GM23338 (cell line): Measurements from ENCODE around the gene AGA. TPM values are rescaled to one million over a fixed set of nuclear protein-coding genes. Genes with fewer than 3 reads are reported as not detected.

Source experiments
- ATAC-seq: fragments of 200-7000 bp; cut with Tn5 transposase; 3 replicates; pipeline ENCODE4 v1.9.1; 2020
- DNase-seq: peaks from one replicate; pipeline ENCODE4 v3.0.0-alpha.2; 2015; ENCODE audit warnings: low spot score
- H2AFZ ChIP-seq: fragments of 200-600 bp; sonication (generic); 2 replicates; pipeline ENCODE4 v1.8.0; 2016; ENCODE audit warnings: antibody characterized with exemption, mild to moderate bottlenecking, moderate library complexity
- H3F3A ChIP-seq: fragments of 200-600 bp; sonication (generic); replicated peaks from 2 replicates; pipeline ENCODE4 v1.8.0; 2017; ENCODE audit warnings: antibody characterized with exemption, mixed run types, low read depth
- H3K27ac ChIP-seq: fragments of 200-600 bp; sonication (generic); 2 replicates; pipeline ENCODE4 v1.6.1; 2016; ENCODE audit warnings: low read depth
- H3K27me3 ChIP-seq: fragments of 200-600 bp; sonication (generic); 2 replicates; pipeline ENCODE4 v1.8.0; 2016; ENCODE audit warnings: mild to moderate bottlenecking, mixed run types, moderate library complexity; ENCODE audit not compliant: insufficient read depth
- H3K36me3 ChIP-seq: fragments of 200-600 bp; sonication (generic); 2 replicates; pipeline ENCODE4 v1.8.0; 2016; ENCODE audit warnings: mild to moderate bottlenecking; ENCODE audit not compliant: insufficient read depth
- H3K4me1 ChIP-seq: fragments of 200-600 bp; sonication (generic); 2 replicates; pipeline ENCODE4 v1.8.0; 2016; ENCODE audit warnings: mild to moderate bottlenecking, moderate library complexity; ENCODE audit not compliant: insufficient read depth
- H3K4me2 ChIP-seq: fragments of 200-600 bp; sonication (generic); 2 replicates; pipeline ENCODE4 v1.7.1; 2017; ENCODE audit warnings: mixed run types
- H3K4me3 ChIP-seq: fragments of 200-600 bp; sonication (generic); 2 replicates; pipeline ENCODE4 v1.6.1; 2016; ENCODE audit warnings: mixed run types
- H3K79me2 ChIP-seq: fragments of 200-600 bp; sonication (generic); replicated peaks from 2 replicates; pipeline ENCODE4 v1.8.0; 2017; ENCODE audit warnings: mild to moderate bottlenecking; ENCODE audit not compliant: insufficient read depth
- H3K9me2 ChIP-seq: fragments of 200-600 bp; sonication (generic); 2 replicates; pipeline ENCODE4 v1.8.0; 2017; ENCODE audit not compliant: insufficient read depth
- H4K20me1 ChIP-seq: fragments of 200-600 bp; sonication (generic); replicated peaks from 2 replicates; pipeline ENCODE4 v1.8.0; 2017; ENCODE audit warnings: mild to moderate bottlenecking; ENCODE audit not compliant: insufficient read depth
- H3K27ac Mint-ChIP-seq: 2 replicates; pipeline ENCODE4 v1.8.0; 2020; ENCODE audit warnings: inconsistent platforms, mild to moderate bottlenecking, moderate library complexity, mixed read lengths
- H3K27me3 Mint-ChIP-seq: 3 replicates; pipeline ENCODE4 v1.8.0; 2022; ENCODE audit warnings: low read depth, mild to moderate bottlenecking, moderate library complexity, mixed read lengths, inconsistent platforms; ENCODE audit not compliant: insufficient read depth, poor library complexity
- H3K36me3 Mint-ChIP-seq: 3 replicates; pipeline ENCODE4 v1.8.0; 2021; ENCODE audit warnings: low read depth, mild to moderate bottlenecking, inconsistent platforms, moderate library complexity, mixed read lengths
- H3K4me1 Mint-ChIP-seq: 3 replicates; pipeline ENCODE4 v1.8.0; 2020; ENCODE audit warnings: mild to moderate bottlenecking, inconsistent platforms, mixed read lengths
- H3K4me3 Mint-ChIP-seq: 3 replicates; pipeline ENCODE4 v1.8.0; 2021; ENCODE audit warnings: moderate library complexity, mild to moderate bottlenecking, inconsistent platforms, mixed read lengths
- H3K9me3 Mint-ChIP-seq: 3 replicates; pipeline ENCODE4 v1.8.0; 2020; ENCODE audit warnings: moderate library complexity, mild to moderate bottlenecking, inconsistent platforms, mixed read lengths
- EZH2 ChIP-seq: fragments of 200-600 bp; sonication (generic); IDR thresholded peaks from one replicate; pipeline ENCODE4 v1.8.0; 2017; ENCODE audit warnings: antibody characterized with exemption, mild to moderate bottlenecking, low read depth; ENCODE audit not compliant: unreplicated experiment
- NANOG ChIP-seq: IDR thresholded peaks from 2 replicates; pipeline ENCODE4 v1.6.1; 2016; ENCODE audit warnings: antibody characterized with exemption, borderline replicate concordance
- POLR2AphosphoS5 ChIP-seq: IDR thresholded peaks from 2 replicates; pipeline ENCODE4 v1.6.1; 2016; ENCODE audit warnings: antibody characterized with exemption, low read depth
- ZNF114 ChIP-seq: fragments of 250-450 bp; sonication (Bioruptor Pico); IDR thresholded peaks from 2 replicates; pipeline ENCODE4 v1.5.0; 2020; ENCODE audit warnings: mild to moderate bottlenecking, moderate library complexity
- polyA plus RNA-seq: library from polyadenylated mRNA; unstranded; fragments of >200 nt; fragmentation: Nextera tagmentation; extraction: Ambion mirVana; gene quantifications from 2 replicates; pipeline ENCODE4 v1.2.1, GENCODE V29; 2016
- total RNA-seq: library from RNA; depleted of rRNA; stranded (reverse); fragments of >200 nt; shearing (Covaris generic); gene quantifications from 2 replicates; pipeline ENCODE4 v1.2.3, GENCODE V29; 2014
- TF ChIP-seq, protein P1 (sequence below): fragments of 250-450 bp; sonication (Bioruptor Pico); IDR thresholded peaks from 2 replicates; pipeline ENCODE4 v1.5.0; 2020; ENCODE audit warnings: mild to moderate bottlenecking, moderate library complexity
- TF ChIP-seq, protein P2 (sequence below): IDR thresholded peaks from 2 replicates; pipeline ENCODE4 v1.6.1; 2016; ENCODE audit warnings: antibody characterized with exemption

AGA gene
- total and polyA plus RNA-seq, 2 experiments from 2014 or later: 5.5 to 12.8 TPM

GRCh38 chr4:177473991-177474390 is 31.8 kb upstream of the AGA start:
- Histone ChIP-seq H4K20me1 (no peaks in the 10 kb centered on the region; the same call in 1 of the 2 replicates), H3K36me3 (no peaks in the 10 kb centered on the region), H3K4me2 (no peak overlapping the region), H2AFZ (no peak overlapping the region), H3K79me2 (no peaks in the 10 kb centered on the region), H3K4me3 (no peak overlapping the region), H3K9me2 (0 out of 2 replicates have a peak, but pooled peaks cover 4% of the 10 kb centered on the region), H3K27ac (no peak overlapping the region), H3F3A (no peaks in the 10 kb centered on the region), H3K4me1 (no peaks in the 10 kb centered on the region), H3K27me3 (no peaks in the 10 kb centered on the region)
- TF ChIP-seq ZNF114 (no peak), POLR2AphosphoS5 (no peak)
- no peak for DNase-seq
- Mint-ChIP-seq H3K27me3 (peaks cover 5% of the 10 kb centered on the region), H3K27ac (no peak overlapping the region), H3K4me1 (no peaks in the 10 kb centered on the region), H3K36me3 (no peaks in the 10 kb centered on the region; the same call in 2 of the 3 replicates), H3K9me3 (no peaks in the 10 kb centered on the region), H3K4me3 (no peak overlapping the region)
- ATAC-seq: no peak

DNA sequence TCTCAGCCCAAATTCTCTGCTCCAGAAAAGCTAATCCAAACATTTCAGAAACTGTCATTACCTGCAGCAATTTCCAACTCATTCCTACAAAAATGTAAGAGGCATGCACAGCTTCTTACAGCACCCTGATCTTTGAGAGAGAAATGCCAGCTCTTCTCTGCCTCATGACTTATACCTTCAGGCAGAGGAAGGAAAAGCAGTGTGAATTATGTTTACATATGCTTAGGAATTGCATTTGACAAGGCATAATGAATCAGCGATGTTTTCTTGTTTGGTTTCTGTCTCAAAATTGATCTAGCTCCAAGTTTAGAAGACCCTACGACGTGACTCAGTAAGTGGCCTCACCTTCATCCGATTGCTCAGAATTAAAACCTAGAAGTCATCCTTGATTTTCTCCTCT is 21.8 kb upstream of the AGA start:
- Histone ChIP-seq H2AFZ (no peak overlapping the region), H3K27ac (no peak overlapping the region), H3K4me2 (0 out of 2 replicates have a peak overlapping the region, but pooled peaks have one; percentile 7), H3K4me3 (no peak overlapping the region), H3K79me2 (no peaks in the 10 kb centered on the region), H3K36me3 (no peaks in the 10 kb centered on the region), H3K9me2 (no peaks in the 10 kb centered on the region), H4K20me1 (no peaks in the 10 kb centered on the region), H3F3A (no peaks in the 10 kb centered on the region), H3K4me1 (no peaks in the 10 kb centered on the region), H3K27me3 (no peaks in the 10 kb centered on the region)
- Mint-ChIP-seq H3K36me3 (no peaks in the 10 kb centered on the region), H3K4me1 (peaks cover 9% of the 10 kb centered on the region), H3K4me3 (no peak overlapping the region), H3K27me3 (peaks cover 3% of the 10 kb centered on the region), H3K9me3 (no peaks in the 10 kb centered on the region), H3K27ac (peak overlapping the region; percentile 66)
- ATAC-seq (no peak), DNase-seq (no peak)
- TF ChIP-seq NANOG (no peak), POLR2AphosphoS5 (no peak), EZH2 (no peak)
- TF ChIP-seq, protein P1, sequence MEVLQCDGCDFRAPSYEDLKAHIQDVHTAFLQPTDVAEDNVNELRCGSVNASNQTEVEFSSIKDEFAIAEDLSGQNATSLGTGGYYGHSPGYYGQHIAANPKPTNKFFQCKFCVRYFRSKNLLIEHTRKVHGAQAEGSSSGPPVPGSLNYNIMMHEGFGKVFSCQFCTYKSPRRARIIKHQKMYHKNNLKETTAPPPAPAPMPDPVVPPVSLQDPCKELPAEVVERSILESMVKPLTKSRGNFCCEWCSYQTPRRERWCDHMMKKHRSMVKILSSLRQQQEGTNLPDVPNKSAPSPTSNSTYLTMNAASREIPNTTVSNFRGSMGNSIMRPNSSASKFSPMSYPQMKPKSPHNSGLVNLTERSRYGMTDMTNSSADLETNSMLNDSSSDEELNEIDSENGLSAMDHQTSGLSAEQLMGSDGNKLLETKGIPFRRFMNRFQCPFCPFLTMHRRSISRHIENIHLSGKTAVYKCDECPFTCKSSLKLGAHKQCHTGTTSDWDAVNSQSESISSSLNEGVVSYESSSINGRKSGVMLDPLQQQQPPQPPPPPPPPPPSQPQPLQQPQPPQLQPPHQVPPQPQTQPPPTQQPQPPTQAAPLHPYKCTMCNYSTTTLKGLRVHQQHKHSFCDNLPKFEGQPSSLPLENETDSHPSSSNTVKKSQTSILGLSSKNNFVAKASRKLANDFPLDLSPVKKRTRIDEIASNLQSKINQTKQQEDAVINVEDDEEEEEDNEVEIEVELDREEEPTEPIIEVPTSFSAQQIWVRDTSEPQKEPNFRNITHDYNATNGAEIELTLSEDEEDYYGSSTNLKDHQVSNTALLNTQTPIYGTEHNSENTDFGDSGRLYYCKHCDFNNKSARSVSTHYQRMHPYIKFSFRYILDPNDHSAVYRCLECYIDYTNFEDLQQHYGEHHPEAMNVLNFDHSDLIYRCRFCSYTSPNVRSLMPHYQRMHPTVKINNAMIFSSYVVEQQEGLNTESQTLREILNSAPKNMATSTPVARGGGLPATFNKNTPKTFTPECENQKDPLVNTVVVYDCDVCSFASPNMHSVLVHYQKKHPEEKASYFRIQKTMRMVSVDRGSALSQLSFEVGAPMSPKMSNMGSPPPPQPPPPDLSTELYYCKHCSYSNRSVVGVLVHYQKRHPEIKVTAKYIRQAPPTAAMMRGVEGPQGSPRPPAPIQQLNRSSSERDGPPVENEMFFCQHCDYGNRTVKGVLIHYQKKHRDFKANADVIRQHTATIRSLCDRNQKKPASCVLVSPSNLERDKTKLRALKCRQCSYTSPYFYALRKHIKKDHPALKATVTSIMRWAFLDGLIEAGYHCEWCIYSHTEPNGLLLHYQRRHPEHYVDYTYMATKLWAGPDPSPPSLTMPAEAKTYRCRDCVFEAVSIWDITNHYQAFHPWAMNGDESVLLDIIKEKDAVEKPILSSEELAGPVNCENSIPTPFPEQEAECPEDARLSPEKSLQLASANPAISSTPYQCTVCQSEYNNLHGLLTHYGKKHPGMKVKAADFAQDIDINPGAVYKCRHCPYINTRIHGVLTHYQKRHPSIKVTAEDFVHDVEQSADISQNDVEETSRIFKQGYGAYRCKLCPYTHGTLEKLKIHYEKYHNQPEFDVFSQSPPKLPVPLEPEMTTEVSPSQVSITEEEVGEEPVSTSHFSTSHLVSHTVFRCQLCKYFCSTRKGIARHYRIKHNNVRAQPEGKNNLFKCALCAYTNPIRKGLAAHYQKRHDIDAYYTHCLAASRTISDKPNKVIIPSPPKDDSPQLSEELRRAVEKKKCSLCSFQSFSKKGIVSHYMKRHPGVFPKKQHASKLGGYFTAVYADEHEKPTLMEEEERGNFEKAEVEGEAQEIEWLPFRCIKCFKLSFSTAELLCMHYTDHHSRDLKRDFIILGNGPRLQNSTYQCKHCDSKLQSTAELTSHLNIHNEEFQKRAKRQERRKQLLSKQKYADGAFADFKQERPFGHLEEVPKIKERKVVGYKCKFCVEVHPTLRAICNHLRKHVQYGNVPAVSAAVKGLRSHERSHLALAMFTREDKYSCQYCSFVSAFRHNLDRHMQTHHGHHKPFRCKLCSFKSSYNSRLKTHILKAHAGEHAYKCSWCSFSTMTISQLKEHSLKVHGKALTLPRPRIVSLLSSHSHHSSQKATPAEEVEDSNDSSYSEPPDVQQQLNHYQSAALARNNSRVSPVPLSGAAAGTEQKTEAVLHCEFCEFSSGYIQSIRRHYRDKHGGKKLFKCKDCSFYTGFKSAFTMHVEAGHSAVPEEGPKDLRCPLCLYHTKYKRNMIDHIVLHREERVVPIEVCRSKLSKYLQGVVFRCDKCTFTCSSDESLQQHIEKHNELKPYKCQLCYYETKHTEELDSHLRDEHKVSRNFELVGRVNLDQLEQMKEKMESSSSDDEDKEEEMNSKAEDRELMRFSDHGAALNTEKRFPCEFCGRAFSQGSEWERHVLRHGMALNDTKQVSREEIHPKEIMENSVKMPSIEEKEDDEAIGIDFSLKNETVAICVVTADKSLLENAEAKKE: no peak
- TF ChIP-seq, protein P2, sequence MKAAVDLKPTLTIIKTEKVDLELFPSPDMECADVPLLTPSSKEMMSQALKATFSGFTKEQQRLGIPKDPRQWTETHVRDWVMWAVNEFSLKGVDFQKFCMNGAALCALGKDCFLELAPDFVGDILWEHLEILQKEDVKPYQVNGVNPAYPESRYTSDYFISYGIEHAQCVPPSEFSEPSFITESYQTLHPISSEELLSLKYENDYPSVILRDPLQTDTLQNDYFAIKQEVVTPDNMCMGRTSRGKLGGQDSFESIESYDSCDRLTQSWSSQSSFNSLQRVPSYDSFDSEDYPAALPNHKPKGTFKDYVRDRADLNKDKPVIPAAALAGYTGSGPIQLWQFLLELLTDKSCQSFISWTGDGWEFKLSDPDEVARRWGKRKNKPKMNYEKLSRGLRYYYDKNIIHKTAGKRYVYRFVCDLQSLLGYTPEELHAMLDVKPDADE: no peak
